K562 (cell line): Measurements from ENCODE around the gene ANO3. TPM values are rescaled to one million over a fixed set of nuclear protein-coding genes. Genes with fewer than 3 reads are reported as not detected.

ENCODE experiments used
- ATAC-seq: fragments of 200-7000 bp; cut with Tn5 transposase; 3 replicates; pipeline ENCODE4 v1.9.1; 2020; ENCODE audit warnings: moderate library complexity
- BruUV-seq: library from RNA; stranded (reverse); fragments of 400-500 nt; replicated peaks from 2 replicates; lab custom pipeline; 2021; lab: Mats Ljungman, UMichigan
- CTCF ChIA-PET: fragments of 300-600 bp; formaldehyde crosslinking; extraction: SDS; loops from one replicate; lab custom pipeline; 2021; ENCODE audit warnings: low intra/inter-chr PET ratio; lab: Yijun Ruan, JAX
- POLR2A ChIA-PET: fragments of 300-600, 350-650 bp; sonication (Branson Sonifier 250); formaldehyde crosslinking; extraction: SDS; loops from one replicate; lab custom pipeline; 2021; ENCODE audit warnings: antibody characterized with exemption, inconsistent platforms; lab: Yijun Ruan, JAX
- DNase-seq, 4 experiments: peaks; one replicate each; pipeline versions ENCODE4 v3.0.0 to v3.0.0-alpha.2; 2011 to 2018; ENCODE audit warnings: low spot score in 3 of 4, mixed read lengths in 3 of 4; ENCODE audit errors: extremely low read depth in 1 of 4
- FAIRE-seq: peaks from 2 replicates; lab custom pipeline; 2011; peaks lifted over from hg19 to GRCh38; lab: Jason Lieb, UNC
- H2AFZ ChIP-seq: 2 replicates; pipeline ENCODE4 v1.6.0; 2011; ENCODE audit warnings: low read depth, low read length, control low read depth, inconsistent platforms
- H3K27ac ChIP-seq: fragments of 200-600 bp; 3 replicates; pipeline ENCODE4 v1.8.0; 2011; ENCODE audit warnings: low read depth, mild to moderate bottlenecking, control low read depth, inconsistent platforms, low read length, moderate library complexity, mixed read lengths; ENCODE audit errors: extremely low read depth
- H3K27me3 ChIP-seq, 2 experiments: fragments of 300-600 bp in 1 of 2; 2 replicates in 1 of 2; 3 replicates in 1 of 2; pipeline versions ENCODE4 v1.6.0 to v1.8.0; 2011; ENCODE audit warnings: inconsistent platforms in 2 of 2, low read length in 2 of 2, mild to moderate bottlenecking in 1 of 2, mixed read lengths in 1 of 2, moderate library complexity in 1 of 2; ENCODE audit not compliant: control insufficient read depth in 2 of 2, insufficient read depth in 2 of 2
- H3K36me3 ChIP-seq: fragments of 300-600 bp; 3 replicates; pipeline ENCODE4 v1.8.0; 2011; ENCODE audit warnings: mild to moderate bottlenecking, low read length, inconsistent platforms; ENCODE audit not compliant: control insufficient read depth, insufficient read depth
- H3K4me1 ChIP-seq, 2 experiments: fragments of 200-600 bp in 1 of 2; replicated peaks in 1 of 2; 2 replicates in 1 of 2; 3 replicates in 1 of 2; pipeline versions ENCODE4 v1.5.1 to v1.8.0; 2011; ENCODE audit warnings: inconsistent platforms in 2 of 2, low read length in 2 of 2, mild to moderate bottlenecking in 1 of 2, mixed read lengths in 1 of 2, moderate library complexity in 1 of 2; ENCODE audit not compliant: control insufficient read depth in 2 of 2, insufficient read depth in 2 of 2
- H3K4me2 ChIP-seq: 2 replicates; pipeline ENCODE4 v1.6.1; 2011; ENCODE audit warnings: low read length, control low read depth, inconsistent platforms, mixed read lengths; ENCODE audit not compliant: insufficient read depth
- H3K4me3 ChIP-seq: fragments of 200-600 bp; sonication (generic), shearing (Covaris generic); 2 replicates; pipeline ENCODE4 v1.5.1; 2016; ENCODE audit warnings: control low read depth, inconsistent platforms
- H3K79me2 ChIP-seq: fragments of 200-600 bp; 3 replicates; pipeline ENCODE4 v1.8.0; 2011; ENCODE audit warnings: low read length, inconsistent platforms; ENCODE audit not compliant: control insufficient read depth, insufficient read depth
- H3K9ac ChIP-seq, 2 experiments: 2 replicates each; pipeline versions ENCODE4 v1.6.0 to v1.6.1; 2011; ENCODE audit warnings: low read depth in 2 of 2, low read length in 2 of 2, control low read depth in 1 of 2, inconsistent platforms in 1 of 2, mild to moderate bottlenecking in 1 of 2, mixed read lengths in 1 of 2; ENCODE audit not compliant: insufficient read depth in 1 of 2
- H3K9me1 ChIP-seq: one replicate; pipeline ENCODE4 v1.6.0; 2011; ENCODE audit warnings: inconsistent platforms, mild to moderate bottlenecking, low read length, moderate library complexity; ENCODE audit not compliant: control insufficient read depth, insufficient read depth
- H3K9me3 ChIP-seq: replicated peaks from 2 replicates; pipeline ENCODE4 v1.5.1; 2011; ENCODE audit warnings: low read depth, low read length, inconsistent platforms; ENCODE audit not compliant: control insufficient read depth, insufficient read depth
- H4K20me1 ChIP-seq: replicated peaks from 2 replicates; pipeline ENCODE4 v1.6.1; 2011; ENCODE audit warnings: low read length, inconsistent platforms, mixed read lengths; ENCODE audit not compliant: control insufficient read depth, insufficient read depth
- DACH1 ChIP-seq: fragments of 450-650 bp; IDR thresholded peaks from 2 replicates; pipeline ENCODE4 v1.6.1; 2018; ENCODE audit not compliant: partially characterized antibody
- EWSR1 ChIP-seq: fragments of 450-650 bp; IDR thresholded peaks from 2 replicates; pipeline ENCODE4 v1.6.1; 2018; ENCODE audit warnings: borderline replicate concordance, mild to moderate bottlenecking, low read depth, moderate library complexity; ENCODE audit not compliant: partially characterized antibody
- NFRKB ChIP-seq: fragments of 450-650 bp; IDR thresholded peaks from 2 replicates; pipeline ENCODE4 v1.6.1; 2016; ENCODE audit warnings: low read depth
- POLR3A ChIP-seq: IDR thresholded peaks from 2 replicates; pipeline ENCODE4 v1.6.1; 2011; ENCODE audit warnings: borderline replicate concordance, mild to moderate bottlenecking, moderate library complexity; ENCODE audit not compliant: insufficient read length, insufficient read depth; ENCODE audit errors: extremely low read depth
- SRSF7 ChIP-seq: fragments of 200-400 bp; formaldehyde crosslinking; optimal IDR thresholded peaks from 2 replicates; pipeline ENCODE3; 2017; ENCODE audit warnings: mild to moderate bottlenecking, low read depth, low read length
- TFAM ChIP-seq: fragments of 250-450 bp; sonication (Bioruptor Pico); conservative IDR thresholded peaks from 2 replicates; pipeline ENCODE4 v1.5.0; 2021; ENCODE audit warnings: mild to moderate bottlenecking, moderate library complexity
- ZBTB26 ChIP-seq: fragments of 450-650 bp; formaldehyde crosslinking; IDR thresholded peaks from 2 replicates; pipeline ENCODE4 v1.4.0; 2022; ENCODE audit warnings: missing genetic modification characterization
- ZNF347 ChIP-seq: fragments of 450-650 bp; formaldehyde crosslinking; IDR thresholded peaks from 2 replicates; pipeline ENCODE4 v1.4.0; 2020; ENCODE audit warnings: low read depth, mild to moderate bottlenecking, moderate library complexity
- WGBS: fragments of 100-300 bp; shearing (Covaris generic); methylation state at CpG from one replicate; pipeline ENCODE4 v1.1.6; 2016; ENCODE audit warnings: low coverage, mixed read lengths; ENCODE audit not compliant: insufficient coverage; ENCODE audit errors: missing lambda C conversion rate; 5-methylcytosine and 5-hydroxymethylcytosine counted together
- in situ Hi-C: fragments of 300-500 bp; cut with MboI; formaldehyde crosslinking; loops from 4 replicates; pipeline ENCODE4 v1.15.0; 2018; ENCODE audit warnings: inconsistent platforms, mixed read lengths
- intact Hi-C: fragments of 100-400 bp; cut with micrococcal nuclease; formaldehyde crosslinking; loops from 2 replicates; pipeline ENCODE4 v1.14.2; 2022
- polyA plus RNA-seq, 8 experiments: library from polyadenylated mRNA; depleted of rRNA in 4 of 8; stranded (reverse) in 5 of 8; unstranded in 3 of 8; fragments of >200 nt; fragmentation: Nextera tagmentation in 2 of 8; fragmentation: Illumina TruSeq in 1 of 8; extraction: Ambion mirVana in 2 of 8; extraction: Trizol in 1 of 8; gene quantifications; 2 replicates each; pipeline versions ENCODE4 v1.2.1 to v1.2.3, GENCODE V29; 2011 to 2014; ENCODE audit warnings: inconsistent platforms in 1 of 8, missing spikeins in 1 of 8
- total RNA-seq, 7 experiments: library from RNA; depleted of rRNA in 6 of 7; stranded (reverse); fragments of >200 nt in 6 of 7; fragmentation: Illumina TruSeq in 2 of 7; extraction: Trizol in 2 of 7; gene quantifications; 2 replicates each; pipeline versions ENCODE4 v1.2.1 to v1.2.3, GENCODE V29; 2011 to 2021; ENCODE audit warnings: low replicate concordance in 1 of 7

Gene ANO3
- total and polyA plus RNA-seq, 9 of the 15 experiments (the other 6 are each of a cell fraction or from before 2014, with no cell fraction given), result 0.01 to 0.13 (median 0.04) TPM; not detected in 1

DNA sequence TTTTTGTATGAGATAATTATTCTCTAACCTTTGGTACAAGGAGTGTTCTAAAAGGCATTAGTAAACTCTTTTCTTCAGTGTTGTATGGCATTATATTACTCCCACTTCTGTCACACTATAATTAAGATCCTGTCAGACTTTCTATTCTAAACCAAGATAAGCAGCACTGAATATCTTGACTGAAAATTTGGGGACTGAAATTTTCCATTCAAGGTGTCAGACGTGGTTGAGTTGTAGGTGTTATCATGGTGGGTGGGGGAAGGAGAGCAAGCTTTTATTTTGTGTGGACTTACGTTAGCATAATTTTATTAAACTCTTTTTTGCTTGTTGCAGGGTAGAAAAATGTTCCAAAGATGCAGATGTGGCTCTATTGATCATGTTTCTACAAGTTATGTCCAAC is 217.2 kb downstream of the ANO3 start:
- no peaks in the 10 kb centered on the region for H3K4me1 ChIP-seq
- no peak overlapping the region for H2AFZ ChIP-seq
- CTCF ChIA-PET, result no interaction called here
- WGBS, result 0% methylated on average over 2 of the region's 2 CpGs
- no peaks in the 10 kb centered on the region for H3K79me2 ChIP-seq
- no peaks in the 10 kb centered on the region; the same call in 1 of the 2 replicates for H3K9me3 ChIP-seq
- no peak for TF ChIP-seq NFRKB
- no peak for TF ChIP-seq ZBTB26 (CRISPR knock-in tag)
- TF ChIP-seq EWSR1, result no peak
- TF ChIP-seq ZNF347 (CRISPR knock-in tag), result no peak
- no peak for TF ChIP-seq SRSF7
- ATAC-seq, result no peak
- H4K20me1 ChIP-seq, result no peaks in the 10 kb centered on the region
- no peak overlapping the region for H3K27ac ChIP-seq
- no peaks in the 10 kb centered on the region for H3K36me3 ChIP-seq
- intact Hi-C loops, result no loop called here
- DNase-seq, result no peak
- H3K9ac ChIP-seq, result no peak overlapping the region
- BruUV-seq, result no TSS peak
- in situ Hi-C loops, result no loop called here
- POLR2A ChIA-PET, result no interaction called here
- no peak overlapping the region for H3K4me3 ChIP-seq
- no peak for FAIRE-seq
- H3K4me2 ChIP-seq, result no peak overlapping the region
- no peaks in the 10 kb centered on the region for H3K27me3 ChIP-seq
- H3K9me1 ChIP-seq, result no peaks in the 10 kb centered on the region

GRCh38 chr11:26550022-26550421 is 218.1 kb downstream of the ANO3 start:
- intact Hi-C loops, result loop anchor here (5.0 kb wide), 1 partner anchor 263 kb away; no protein-coding TSS in a partner anchor
- in situ Hi-C loops, result no loop called here
- no peaks in the 10 kb centered on the region for H4K20me1 ChIP-seq
- H3K9me3 ChIP-seq, result no peaks in the 10 kb centered on the region; the same call in 1 of the 2 replicates
- H3K9ac ChIP-seq, result no peak overlapping the region
- no peak for FAIRE-seq
- no peak overlapping the region for H3K27ac ChIP-seq
- POLR2A ChIA-PET, result no interaction called here
- H3K79me2 ChIP-seq, result no peaks in the 10 kb centered on the region
- no peaks in the 10 kb centered on the region for H3K27me3 ChIP-seq
- no peak overlapping the region for H2AFZ ChIP-seq
- 0% methylated on average over 1 of the region's 1 CpG for WGBS
- DNase-seq, result no peak
- ATAC-seq, result no peak
- H3K4me2 ChIP-seq, result no peak overlapping the region
- CTCF ChIA-PET, result no interaction called here
- no peaks in the 10 kb centered on the region for H3K36me3 ChIP-seq
- H3K4me1 ChIP-seq, result no peaks in the 10 kb centered on the region
- TF ChIP-seq DACH1 (peak; percentile 35), TFAM (no peak), POLR3A (no peak)
- H3K9me1 ChIP-seq, result no peaks in the 10 kb centered on the region
- H3K4me3 ChIP-seq, result no peak overlapping the region
- BruUV-seq, result no TSS peak
